Right lobe of liver (tissue), 4 donors: Measurements from ENCODE around the gene HCN2.

Source experiments
- POLR2A ChIP-seq: fragments of 450-650 bp; IDR thresholded peaks from one replicate; pipeline ENCODE4 v1.6.1; 2017; ENCODE audit warnings: antibody characterized with exemption, mild to moderate bottlenecking
- TF ChIP-seq, protein P1 (sequence below), 4 donors: fragments of 200-600 bp in 3 of 4; fragments of 450-650 bp in 1 of 4; IDR thresholded peaks; one replicate each; pipeline versions ENCODE4 v1.5.1 to v1.8.0; 2016 to 2022; ENCODE audit warnings: antibody characterized with exemption in 4 of 4, mild to moderate bottlenecking in 2 of 4
- donor health status: DM: no; HTN: no; CAD: no.
- donor health status: DM: no; HTN: no; CAD: no.
- donor health status: DM: no; HTN: yes; CAD: no.

GRCh38 chr19:577439-578392 lies 12.0 kb upstream of the HCN2 start:
- TF ChIP-seq POLR2A = no peak
- TF ChIP-seq, protein P1, sequence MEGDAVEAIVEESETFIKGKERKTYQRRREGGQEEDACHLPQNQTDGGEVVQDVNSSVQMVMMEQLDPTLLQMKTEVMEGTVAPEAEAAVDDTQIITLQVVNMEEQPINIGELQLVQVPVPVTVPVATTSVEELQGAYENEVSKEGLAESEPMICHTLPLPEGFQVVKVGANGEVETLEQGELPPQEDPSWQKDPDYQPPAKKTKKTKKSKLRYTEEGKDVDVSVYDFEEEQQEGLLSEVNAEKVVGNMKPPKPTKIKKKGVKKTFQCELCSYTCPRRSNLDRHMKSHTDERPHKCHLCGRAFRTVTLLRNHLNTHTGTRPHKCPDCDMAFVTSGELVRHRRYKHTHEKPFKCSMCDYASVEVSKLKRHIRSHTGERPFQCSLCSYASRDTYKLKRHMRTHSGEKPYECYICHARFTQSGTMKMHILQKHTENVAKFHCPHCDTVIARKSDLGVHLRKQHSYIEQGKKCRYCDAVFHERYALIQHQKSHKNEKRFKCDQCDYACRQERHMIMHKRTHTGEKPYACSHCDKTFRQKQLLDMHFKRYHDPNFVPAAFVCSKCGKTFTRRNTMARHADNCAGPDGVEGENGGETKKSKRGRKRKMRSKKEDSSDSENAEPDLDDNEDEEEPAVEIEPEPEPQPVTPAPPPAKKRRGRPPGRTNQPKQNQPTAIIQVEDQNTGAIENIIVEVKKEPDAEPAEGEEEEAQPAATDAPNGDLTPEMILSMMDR (IDR thresholded peaks at IDR 0.05) = no peak
